HG02623 (cell line): ENCODE data around the gene NFAT5.
"Not testable (repeated sequence)": the region's sequence is repeated elsewhere in the genome, so short reads cannot be mapped to it uniquely, and the experiment has no call there.

ENCODE experiments used
- ATAC-seq: cut with Tn5 transposase; IDR thresholded peaks from one replicate; pipeline ENCODE4 v1.9.1; 2021; ENCODE audit warnings: moderate library complexity; ENCODE audit not compliant: unreplicated experiment

Gene NFAT5

DNA sequence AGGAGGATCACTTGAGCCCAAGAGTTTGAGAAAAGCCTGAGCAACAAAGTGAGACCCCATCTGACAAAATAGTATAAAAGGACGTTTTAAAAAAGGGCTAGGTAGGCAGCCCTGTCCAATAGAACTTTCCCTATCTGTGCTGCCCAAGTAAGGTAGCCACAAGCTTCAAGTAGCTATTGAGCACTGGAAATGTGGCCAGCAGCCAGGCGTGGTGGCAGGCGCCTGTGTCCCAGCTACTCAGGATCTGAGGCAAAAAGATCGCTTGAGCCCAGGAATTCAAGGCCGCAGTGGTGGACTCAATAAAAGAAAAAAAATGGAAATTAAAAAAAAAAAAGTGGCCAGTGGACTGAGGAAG, 162.1 kb downstream of the NFAT5 start:
- ATAC-seq: no peak

DNA sequence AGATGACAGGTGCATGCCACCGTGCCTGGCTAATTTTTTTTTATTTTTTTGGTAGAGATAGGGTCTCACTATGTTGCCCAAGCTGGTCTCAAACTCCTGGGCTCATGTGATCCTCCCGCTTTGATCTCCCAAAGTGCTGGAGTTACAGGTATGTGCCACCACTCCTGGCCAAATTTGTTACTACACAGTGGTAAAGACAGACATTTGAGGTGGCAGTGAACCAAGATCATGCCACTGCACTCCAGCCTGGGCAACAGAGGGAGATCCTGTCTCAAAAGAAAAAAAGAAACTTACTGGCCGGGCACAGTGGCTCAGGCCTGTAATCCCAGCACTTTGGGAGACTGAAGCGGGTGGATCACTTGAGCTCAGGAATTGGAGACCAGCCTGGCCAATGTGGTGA, 163.3 kb downstream of the NFAT5 start:
- ATAC-seq: not testable (repeated sequence)

DNA sequence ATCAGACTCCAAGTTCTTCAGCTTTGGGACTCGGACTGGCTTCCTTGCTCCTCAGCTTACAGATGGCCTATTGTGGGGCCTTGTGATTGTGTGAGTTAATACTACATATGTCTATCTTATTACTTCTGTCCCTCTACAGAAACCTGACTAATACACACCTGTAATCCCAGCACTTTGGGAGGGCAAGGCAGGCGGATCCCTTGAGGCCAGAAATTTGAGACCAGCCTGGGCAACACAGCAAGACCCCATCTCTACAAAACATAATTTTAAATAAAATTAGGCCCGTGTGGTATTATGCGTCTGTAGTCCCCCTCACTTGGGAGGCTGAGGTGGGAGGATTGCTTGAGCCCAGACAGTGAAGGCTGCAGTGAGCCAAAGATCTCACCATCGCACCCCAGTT, 165.5 kb downstream of the NFAT5 start:
- ATAC-seq: not testable (repeated sequence)

DNA sequence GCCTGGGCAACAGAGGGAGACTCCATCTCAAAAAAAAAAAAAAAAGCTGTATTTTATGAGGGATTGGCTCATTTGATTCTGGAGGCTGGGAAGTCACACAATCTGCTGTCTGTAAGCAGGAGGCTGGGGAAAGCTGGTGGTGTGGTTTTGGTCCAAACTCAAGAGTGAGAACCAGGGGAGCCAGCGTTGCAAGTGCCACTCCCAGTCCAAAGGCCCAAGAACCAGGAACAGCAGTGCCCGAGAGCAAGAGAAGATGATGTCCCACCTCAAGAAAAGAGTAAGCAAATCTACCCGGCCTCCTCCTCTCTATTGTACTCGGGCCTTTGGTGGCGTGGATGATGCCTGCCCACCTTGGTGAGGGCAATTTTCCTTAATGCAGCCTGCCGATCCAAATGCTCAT, 166.3 kb downstream of the NFAT5 start:
- ATAC-seq: no peak

DNA sequence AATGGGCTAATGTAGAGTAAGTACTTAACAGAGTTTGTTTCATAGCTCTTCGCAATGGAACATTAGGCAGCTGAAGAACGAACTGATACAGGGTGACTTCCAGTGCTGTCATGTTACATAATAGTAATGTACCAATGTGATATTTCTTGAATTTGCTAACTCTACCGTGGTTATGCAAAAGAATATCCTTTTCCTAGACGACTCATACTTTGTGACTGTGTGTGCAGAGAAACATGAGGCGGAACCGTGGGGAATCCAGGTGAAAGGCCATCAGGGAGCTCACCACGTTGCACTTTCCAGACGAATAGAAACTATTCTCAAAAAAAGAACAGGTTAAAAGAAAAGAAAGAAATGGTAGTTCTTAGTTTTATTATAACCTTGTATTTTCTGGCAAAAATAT, 175.8 kb downstream of the NFAT5 start:
- ATAC-seq: no peak

DNA sequence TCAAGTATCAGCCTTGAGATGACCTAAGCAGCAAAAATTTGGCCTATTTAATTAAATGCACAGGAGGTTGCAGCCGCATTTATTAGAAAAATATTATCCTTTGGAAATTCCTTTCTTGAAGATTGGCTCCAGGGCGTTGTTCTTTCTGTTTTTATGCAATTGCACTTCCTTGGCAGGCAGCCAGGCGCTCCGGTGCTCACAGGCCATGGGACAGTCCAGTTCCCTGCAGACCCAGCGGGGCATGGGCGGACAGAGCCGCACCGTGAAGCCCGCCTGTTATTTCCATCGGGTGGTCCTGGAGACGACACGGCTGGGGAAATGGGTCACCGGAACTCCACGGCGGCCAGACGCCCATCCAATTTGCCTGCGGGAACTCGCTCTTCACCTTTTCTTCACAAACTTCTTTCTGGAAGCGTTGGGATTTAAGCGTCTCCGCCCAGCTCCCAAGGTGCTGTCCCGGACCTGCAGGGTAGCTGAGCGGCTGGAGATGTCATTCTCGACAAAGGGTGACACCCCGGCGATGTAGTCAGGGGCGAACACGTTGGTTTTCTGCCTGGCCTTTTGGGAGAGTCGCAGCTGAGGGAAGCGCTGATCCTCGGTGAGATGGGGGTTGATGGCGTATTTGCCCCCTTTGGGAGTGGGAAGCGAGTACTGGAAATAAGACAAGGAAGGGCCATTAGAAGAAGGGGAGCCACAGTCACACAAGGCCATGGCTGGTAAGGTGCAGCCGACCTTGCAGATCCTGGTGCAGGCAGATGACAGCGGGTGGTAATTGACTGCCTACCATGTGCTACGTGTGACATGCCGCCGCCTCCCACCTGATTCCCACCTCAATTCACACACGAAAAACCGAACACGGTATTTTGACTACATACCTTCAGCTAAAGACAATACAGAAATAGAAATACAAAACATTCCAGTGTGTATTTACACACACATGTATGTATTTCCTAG, 176.5 kb downstream of the NFAT5 start:
- no peak for ATAC-seq

DNA sequence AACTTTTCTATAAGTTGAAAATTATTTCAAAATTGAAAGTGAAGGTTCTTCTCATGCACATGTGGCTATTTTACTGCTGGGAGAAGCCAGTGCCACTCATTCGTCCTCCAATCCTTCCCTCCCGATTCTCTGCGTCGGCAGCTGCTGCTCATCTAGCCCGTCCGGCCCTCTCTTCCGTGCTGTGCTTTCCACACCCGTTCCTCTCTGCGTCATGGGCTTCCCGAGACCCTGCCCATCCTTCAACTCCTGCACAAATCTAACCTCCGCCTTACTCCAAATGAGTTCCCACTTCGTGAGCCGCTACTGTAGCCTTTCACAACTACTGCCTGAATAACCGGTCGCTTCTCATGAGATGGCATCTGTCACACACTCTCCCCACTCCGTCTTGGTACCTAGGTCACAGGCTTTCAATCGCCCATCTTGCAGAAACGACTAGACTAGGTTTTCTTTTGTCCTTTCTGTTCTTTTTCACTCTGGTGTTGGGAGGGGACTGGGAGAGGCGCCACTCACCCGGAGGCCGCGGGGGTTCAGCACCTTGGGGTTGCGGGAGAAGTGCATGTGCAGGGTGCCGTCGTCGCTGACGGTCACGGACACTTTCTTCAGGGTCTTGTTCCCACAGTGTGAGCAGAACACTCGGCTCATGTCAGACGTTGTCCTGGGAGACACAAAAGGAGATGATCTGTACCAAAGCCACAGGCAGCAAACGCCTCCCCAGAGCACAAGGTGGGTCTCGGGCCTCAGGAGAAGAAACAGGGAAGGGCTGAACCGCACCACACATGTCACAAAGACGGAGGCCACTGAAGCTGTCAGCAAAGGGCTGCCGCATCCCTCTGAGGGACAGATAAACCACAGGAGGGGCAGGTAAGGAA, 178.8 kb downstream of the NFAT5 start:
- ATAC-seq: no peak

DNA sequence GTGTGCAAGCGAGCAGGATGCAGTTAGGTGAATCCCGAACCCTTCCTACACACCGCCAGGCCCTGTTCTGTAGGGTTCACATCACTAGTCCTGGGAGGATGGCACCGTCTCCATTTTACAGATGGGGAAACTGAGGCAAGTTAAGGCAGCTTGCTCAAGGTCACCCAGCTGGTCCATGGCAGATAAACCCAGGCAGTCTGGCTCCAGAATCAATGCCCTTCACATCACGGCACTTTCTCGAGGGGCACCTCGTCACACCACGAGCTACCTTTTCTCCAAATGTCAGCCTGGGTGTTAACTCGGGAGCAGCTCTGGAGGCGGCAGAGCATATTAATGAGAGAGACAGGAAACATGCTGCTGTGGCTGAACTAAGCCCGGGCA, 179.5 kb downstream of the NFAT5 start:
- no peak for ATAC-seq

DNA sequence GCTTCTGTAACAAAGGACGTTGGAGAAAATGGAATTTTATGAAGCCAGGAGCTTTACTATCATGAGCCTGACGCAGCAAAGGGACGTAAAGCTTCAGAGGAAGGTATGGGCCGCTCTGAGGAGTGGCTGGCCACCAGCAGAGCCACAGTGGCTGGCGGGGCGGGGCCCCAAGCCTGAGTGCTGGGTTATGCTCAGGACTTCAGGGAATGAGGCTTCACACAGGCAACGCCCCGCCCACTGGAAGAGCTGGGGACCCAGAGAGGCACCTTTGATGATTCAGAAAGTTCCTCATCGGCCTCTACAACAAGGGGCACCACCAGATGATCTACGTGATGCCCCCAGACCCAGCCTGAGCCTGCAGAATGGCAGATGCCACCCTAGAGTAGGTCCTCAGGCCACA, 180.2 kb downstream of the NFAT5 start:
- ATAC-seq: no peak

DNA sequence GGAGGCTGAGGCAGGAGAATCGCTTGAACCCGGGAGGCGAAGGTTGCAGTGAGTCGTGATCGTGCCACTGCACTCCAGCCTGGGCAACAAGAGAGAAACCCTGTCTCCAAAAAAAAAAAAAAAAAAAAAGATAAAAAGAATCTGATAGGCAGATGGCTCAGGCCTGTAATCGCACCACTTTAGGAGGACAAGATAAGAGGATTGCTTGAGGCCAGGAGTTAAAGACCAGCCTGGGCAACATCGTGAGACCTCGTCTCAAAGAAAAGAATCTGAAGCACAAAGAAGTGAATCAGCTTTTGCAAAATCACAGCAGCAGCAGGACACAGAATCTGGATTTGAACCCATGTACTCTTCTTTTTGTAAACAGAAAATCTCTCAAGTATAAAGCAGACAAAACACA, 181.3 kb downstream of the NFAT5 start:
- no peak for ATAC-seq

DNA sequence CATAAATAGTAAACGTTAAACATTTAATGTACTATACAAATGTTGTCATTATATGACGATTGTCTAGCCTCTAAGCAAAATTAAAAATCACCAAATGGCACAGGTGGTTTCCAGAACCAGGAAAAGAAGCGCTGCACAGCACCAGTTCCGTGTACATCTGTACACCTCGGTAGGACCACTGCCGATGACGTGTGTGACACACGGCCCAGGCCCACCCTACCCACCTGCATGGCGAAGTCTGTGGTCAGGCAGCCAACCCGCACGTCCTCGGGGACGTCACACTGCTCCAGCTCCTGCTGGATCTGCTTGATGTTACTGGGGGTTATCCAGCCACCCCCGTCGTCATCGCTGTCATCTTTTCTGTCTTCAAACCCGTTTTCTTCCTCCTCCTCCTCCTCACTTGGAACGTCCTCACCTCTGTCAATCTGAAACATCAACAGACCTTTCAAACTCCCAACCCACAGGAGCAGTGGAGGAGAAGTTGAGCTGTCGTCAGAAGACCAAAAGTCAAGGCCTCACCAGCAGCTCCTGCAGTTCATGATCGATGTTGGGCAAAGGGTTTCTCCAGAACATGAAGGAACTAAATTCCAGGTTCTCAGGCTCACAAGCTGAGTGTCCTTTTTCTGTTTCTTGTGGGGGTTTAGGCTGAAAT, 183.1 kb downstream of the NFAT5 start:
- no peak for ATAC-seq

DNA sequence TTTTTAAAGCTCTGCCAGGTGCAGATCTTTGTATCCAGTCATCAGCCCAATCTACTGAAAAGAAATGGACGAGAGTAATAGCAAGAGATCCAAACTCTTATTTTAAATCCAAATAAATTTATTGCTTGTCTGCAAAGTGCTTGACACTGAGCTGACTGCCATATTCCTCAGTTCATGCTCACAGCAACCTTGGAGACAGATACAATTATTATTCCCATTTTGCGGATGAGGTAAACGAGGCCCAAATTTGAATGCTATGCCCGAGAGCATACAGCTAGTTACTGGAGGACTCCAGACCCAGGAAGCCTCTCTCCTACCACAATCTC, 188.3 kb downstream of the NFAT5 start:
- no peak for ATAC-seq
